Measurements from ENCODE around the gene CFAP77.

The CFAP77 gene

GRCh38 chr9:132584601-132585560, 174.9 kb downstream of the CFAP77 start:
- no peak for DNase-seq

- peak; percentile 25 to 33 for DNase-seq
Observed at GRCh38 chr9:132585954-132586829, 176.2 kb downstream of the CFAP77 start.

- no peak for DNase-seq
Observed at GRCh38 chr9:132586830-132587591, 177.0 kb downstream of the CFAP77 start.

GRCh38 chr9:132587592-132587955, 177.6 kb downstream of the CFAP77 start:
- no peak for DNase-seq

GRCh38 chr9:132588098-132588497, 178.1 kb downstream of the CFAP77 start:
- DNase-seq, result no peak

GRCh38 chr9:132588501-132589147, 178.6 kb downstream of the CFAP77 start:
- DNase-seq, result no peak

GRCh38 chr9:132589148-132590036, 179.4 kb downstream of the CFAP77 start:
- DNase-seq, result no peak

GRCh38 chr9:132590037-132590317, 180.0 kb downstream of the CFAP77 start:
- DNase-seq, result no peak

- no peak for DNase-seq
Observed at GRCh38 chr9:132590318-132591182, 180.5 kb downstream of the CFAP77 start.

GRCh38 chr9:132591244-132591643, 181.2 kb downstream of the CFAP77 start:
- no peak for DNase-seq

GRCh38 chr9:132591751-132592314, 181.8 kb downstream of the CFAP77 start:
- DNase-seq, result no peak

GRCh38 chr9:132592451-132592850, 182.4 kb downstream of the CFAP77 start:
- DNase-seq, result no peak

GRCh38 chr9:132594412-132594811, 184.4 kb downstream of the CFAP77 start:
- DNase-seq, result no peak

GRCh38 chr9:132595319-132595718, 185.3 kb downstream of the CFAP77 start:
- DNase-seq, result no peak

- no peak for DNase-seq
Observed at GRCh38 chr9:132596200-132596599, 186.2 kb downstream of the CFAP77 start.

- DNase-seq, result no peak
Observed at GRCh38 chr9:132597073-132597775, 187.2 kb downstream of the CFAP77 start.

GRCh38 chr9:132600326-132600984, 190.4 kb downstream of the CFAP77 start:
- no peak for DNase-seq

- no peak for DNase-seq
Observed at GRCh38 chr9:132602207-132602606, 192.2 kb downstream of the CFAP77 start.

- no peak for DNase-seq
Observed at GRCh38 chr9:132605387-132605786, 195.4 kb downstream of the CFAP77 start.

Measured in inflammatory macrophage treated with lipopolysaccharide for 1 hour (primary cell).